GM19025 (cell line): Measurements from ENCODE around the gene DEFB126.
"Not testable (repeated sequence)": the region's sequence is repeated elsewhere in the genome, so short reads cannot be mapped to it uniquely, and the experiment has no call there.

Experiments
- ATAC-seq: cut with Tn5 transposase; IDR thresholded peaks from one replicate; pipeline ENCODE4 v1.9.1; 2021; ENCODE audit warnings: mild to moderate bottlenecking, low read depth, moderate library complexity; ENCODE audit not compliant: unreplicated experiment

Gene DEFB126

GRCh38 chr20:142290-142689 lies at the start of gene DEFB126:
TSS of gene DEFB126 (plus strand) at chr20:142590. CDS start at chr20:142629, 39 bp downstream.
- no peak for ATAC-seq

- no peak for ATAC-seq
These were observed 48.7 kb upstream of the DEFB126 start for GRCh38 chr20:93641-94040.

GRCh38 chr20:95215-95614 lies 47.2 kb upstream of the DEFB126 start:
- ATAC-seq, result no peak

- not testable (repeated sequence) for ATAC-seq
These were observed 44.7 kb upstream of the DEFB126 start for GRCh38 chr20:97691-98090.

GRCh38 chr20:101975-102374 lies 40.4 kb upstream of the DEFB126 start:
- no peak for ATAC-seq

GRCh38 chr20:103456-103855 lies 38.9 kb upstream of the DEFB126 start:
- ATAC-seq, result no peak

- ATAC-seq, result no peak
These were observed 30.0 kb upstream of the DEFB126 start for GRCh38 chr20:112396-112795.

GRCh38 chr20:117518-117917 lies 24.9 kb upstream of the DEFB126 start:
- no peak for ATAC-seq

- not testable (repeated sequence) for ATAC-seq
These were observed 12.5 kb upstream of the DEFB126 start for GRCh38 chr20:129786-130323.

GRCh38 chr20:137668-138490 lies 4.5 kb upstream of the DEFB126 start:
- ATAC-seq, result no peak

- ATAC-seq, result no peak
These were observed 3.5 kb downstream of the DEFB126 start for GRCh38 chr20:145877-146276.

- no peak for ATAC-seq
These were observed 9.7 kb downstream of the DEFB126 start for GRCh38 chr20:152131-152530.

GRCh38 chr20:157154-157553 lies 14.8 kb downstream of the DEFB126 start, which contains the start of gene DEFB127:
TSS of gene DEFB127 (plus strand) at chr20:157454. CDS start at chr20:157545, 91 bp downstream.
- ATAC-seq, result no peak

GRCh38 chr20:164618-165017 lies 22.2 kb downstream of the DEFB126 start:
- ATAC-seq, result no peak

GRCh38 chr20:168876-169275 lies 26.5 kb downstream of the DEFB126 start:
- ATAC-seq, result no peak

GRCh38 chr20:184288-184687 lies 41.9 kb downstream of the DEFB126 start:
- ATAC-seq, result no peak

- ATAC-seq, result no peak
These were observed 45.3 kb downstream of the DEFB126 start for GRCh38 chr20:187733-188132.

- ATAC-seq, result no peak
These were observed 47.2 kb downstream of the DEFB126 start, which contains the start of gene DEFB128 for GRCh38 chr20:189611-190010. TSS of gene DEFB128 (minus strand) at chr20:189711. CDS start at chr20:189623, 88 bp downstream.
